Naive thymus-derived CD8-positive, alpha-beta T cell (primary cell): ENCODE results near the gene KAZN. TPM values are rescaled to one million over a fixed set of nuclear protein-coding genes. Genes with fewer than 3 reads are reported as not detected.

Source experiments
- ATAC-seq, 2 donors: fragments of 150-1000 bp; cut with Tn5 transposase in 1 of 2; sonication (Bioruptor Pico), chemical (Tn5 transposase) in 1 of 2; 1 replicate in 1 of 2; 2 replicates in 1 of 2; pipeline ENCODE4 v1.10.0; 2021; ENCODE audit warnings: mild to moderate bottlenecking in 2 of 2, moderate library complexity in 2 of 2
- POLR2A ChIA-PET: fragments of 350-600 bp; sonication (Branson Sonifier 250); formaldehyde crosslinking; loops from one replicate; lab custom pipeline; 2021; ENCODE audit warnings: antibody characterized with exemption; lab: Charles Lee
- DNase-seq, 10 donors: peaks; one replicate each; pipeline versions ENCODE4 v3.0.0 to v3.0.0-alpha.2; 2020 to 2022
- H3K27ac Mint-ChIP-seq, 10 donors: one replicate each; pipeline ENCODE4 v1.8.0; 2020 to 2022; ENCODE audit warnings: mild to moderate bottlenecking in 10 of 10, mixed read lengths in 10 of 10, moderate library complexity in 4 of 10, inconsistent platforms in 1 of 10
- H3K27me3 Mint-ChIP-seq, 5 donors: one replicate each; pipeline ENCODE4 v1.8.0; 2021 to 2022; ENCODE audit warnings: mixed read lengths in 5 of 5
- H3K36me3 Mint-ChIP-seq, 3 donors: one replicate each; pipeline ENCODE4 v1.8.0; 2020 to 2022; ENCODE audit warnings: mixed read lengths in 3 of 3, mild to moderate bottlenecking in 2 of 3, inconsistent platforms in 1 of 3
- H3K4me1 Mint-ChIP-seq, 4 donors: one replicate each; pipeline ENCODE4 v1.8.0; 2021 to 2022; ENCODE audit warnings: mixed read lengths in 4 of 4
- H3K4me3 Mint-ChIP-seq, 10 donors: one replicate each; pipeline ENCODE4 v1.8.0; 2020 to 2022; ENCODE audit warnings: mild to moderate bottlenecking in 10 of 10, mixed read lengths in 10 of 10, moderate library complexity in 6 of 10, inconsistent platforms in 1 of 10
- H3K9me3 Mint-ChIP-seq, 9 donors: one replicate each; pipeline ENCODE4 v1.8.0; 2020 to 2022; ENCODE audit warnings: mixed read lengths in 9 of 9, mild to moderate bottlenecking in 3 of 9, inconsistent platforms in 1 of 9, moderate library complexity in 1 of 9
- polyA plus RNA-seq, 3 donors: library from polyadenylated mRNA; unstranded; fragments of 300-500 nt; fragmentation: Illumina TruSeq; gene quantifications; one replicate each; pipeline ENCODE4 v1.2.3, GENCODE V29; 2021
- total RNA-seq, 8 experiments: library from RNA in 2 of 8; stranded (reverse) in 2 of 8; gene quantifications; one replicate each; pipeline ENCODE4 v1.2.3 and lab custom pipeline; 2021 to 2026

Gene KAZN
- total and polyA plus RNA-seq, 5 experiments from 2014 or later, result 0.02 to 0.63 (median 0.12) TPM; not detected in 1

DNA sequence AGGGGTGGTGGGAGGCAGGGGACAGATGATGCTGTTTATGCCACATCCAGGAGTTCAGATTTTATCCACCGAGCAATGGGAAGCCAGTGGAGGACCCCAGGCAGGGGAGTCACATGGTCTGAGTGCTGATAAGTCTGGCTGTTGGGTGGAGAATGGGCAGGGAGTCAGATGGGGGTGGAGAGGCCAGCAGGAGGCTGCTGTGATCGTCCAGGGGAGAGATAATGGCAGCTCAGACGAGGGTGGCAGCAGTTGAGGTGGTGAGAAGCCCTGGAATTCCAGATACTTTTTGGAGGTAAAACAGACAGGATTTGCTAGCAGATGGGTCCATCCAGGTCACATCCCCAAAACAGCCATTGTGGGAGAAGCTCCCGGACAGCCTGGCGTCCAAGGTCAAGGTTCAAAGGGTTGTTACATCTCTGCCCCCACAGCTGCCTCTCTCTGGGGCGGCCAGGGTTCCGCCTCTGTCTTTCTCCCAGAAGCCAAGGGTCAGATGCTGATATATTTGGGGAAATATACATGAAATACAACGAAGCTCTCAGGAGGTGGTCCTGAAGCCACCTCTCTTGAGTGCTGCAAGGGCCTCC lies 303.0 kb downstream of the KAZN start:
- DNase-seq, result no peak
- Mint-ChIP-seq H3K4me1 (peaks cover 0 to 1% (median 0%) of the 10 kb centered on the region in 4 donors), H3K27me3 (peaks cover 3 to 39% (median 21%) of the 10 kb centered on the region in 5 donors), H3K27ac (no peak overlapping the region), H3K36me3 (no peaks in the 10 kb centered on the region), H3K9me3 (no peaks in the 10 kb centered on the region), H3K4me3 (no peak overlapping the region)
- POLR2A ChIA-PET, result no interaction called here
- no peak for ATAC-seq

- DNase-seq (no peak), ATAC-seq (no peak)
- H3K4me1 Mint-ChIP-seq, result no peaks in the 10 kb centered on the region
- POLR2A ChIA-PET, result no interaction called here
- H3K9me3 Mint-ChIP-seq, result no peaks in the 10 kb centered on the region
- H3K4me3 Mint-ChIP-seq, result no peak overlapping the region
- peaks cover 3 to 27% (median 13%) of the 10 kb centered on the region in 5 donors for H3K27me3 Mint-ChIP-seq
- no peak overlapping the region for H3K27ac Mint-ChIP-seq
- no peaks in the 10 kb centered on the region for H3K36me3 Mint-ChIP-seq
These were observed 305.4 kb downstream of the KAZN start for GRCh38 chr1:14903922-14904321.

GRCh38 chr1:14906665-14907064 lies 308.2 kb downstream of the KAZN start:
- H3K27ac Mint-ChIP-seq, result no peak overlapping the region
- H3K9me3 Mint-ChIP-seq, result no peaks in the 10 kb centered on the region
- POLR2A ChIA-PET, result no interaction called here
- H3K4me1 Mint-ChIP-seq, result no peaks in the 10 kb centered on the region
- no peak for DNase-seq
- no peak for ATAC-seq
- H3K27me3 Mint-ChIP-seq, result peaks cover 0 to 5% (median 0%) of the 10 kb centered on the region in 5 donors
- H3K4me3 Mint-ChIP-seq, result no peak overlapping the region
- no peaks in the 10 kb centered on the region for H3K36me3 Mint-ChIP-seq

GRCh38 chr1:14907416-14907815 lies 308.9 kb downstream of the KAZN start:
- H3K27me3 Mint-ChIP-seq, result peaks cover 0 to 3% (median 0%) of the 10 kb centered on the region in 5 donors
- POLR2A ChIA-PET, result no interaction called here
- no peaks in the 10 kb centered on the region for H3K4me1 Mint-ChIP-seq
- DNase-seq (no peak), ATAC-seq (no peak)
- H3K4me3 Mint-ChIP-seq, result no peak overlapping the region
- H3K36me3 Mint-ChIP-seq, result no peaks in the 10 kb centered on the region
- no peaks in the 10 kb centered on the region for H3K9me3 Mint-ChIP-seq
- H3K27ac Mint-ChIP-seq, result no peak overlapping the region

GRCh38 chr1:14909273-14909672 lies 310.8 kb downstream of the KAZN start:
- H3K27me3 Mint-ChIP-seq, result peaks cover 0 to 3% (median 0%) of the 10 kb centered on the region in 5 donors
- no peak overlapping the region for H3K4me3 Mint-ChIP-seq
- POLR2A ChIA-PET, result no interaction called here
- ATAC-seq (no peak), DNase-seq (no peak)
- no peaks in the 10 kb centered on the region for H3K9me3 Mint-ChIP-seq
- no peak overlapping the region for H3K27ac Mint-ChIP-seq
- H3K4me1 Mint-ChIP-seq, result no peaks in the 10 kb centered on the region
- H3K36me3 Mint-ChIP-seq, result no peaks in the 10 kb centered on the region

GRCh38 chr1:14909920-14910460 lies 311.5 kb downstream of the KAZN start:
- Mint-ChIP-seq H3K36me3 (no peaks in the 10 kb centered on the region), H3K27me3 (peaks cover 0 to 3% (median 0%) of the 10 kb centered on the region in 5 donors), H3K27ac (no peak overlapping the region), H3K4me1 (no peaks in the 10 kb centered on the region), H3K9me3 (no peaks in the 10 kb centered on the region), H3K4me3 (no peak overlapping the region)
- ATAC-seq (no peak), DNase-seq (no peak)
- POLR2A ChIA-PET, result no interaction called here

- ATAC-seq, result no peak
- Mint-ChIP-seq H3K4me3 (no peak overlapping the region), H3K4me1 (no peaks in the 10 kb centered on the region), H3K36me3 (no peaks in the 10 kb centered on the region), H3K9me3 (no peaks in the 10 kb centered on the region), H3K27ac (peak overlapping the region in 1 of 10 donors; percentile 30), H3K27me3 (peaks cover 0 to 3% (median 0%) of the 10 kb centered on the region in 5 donors)
- DNase-seq, result no peak
- POLR2A ChIA-PET, result no interaction called here
These were observed 312.7 kb downstream of the KAZN start for GRCh38 chr1:14910984-14911721.

GRCh38 chr1:14912839-14913481 lies 314.5 kb downstream of the KAZN start:
- no peaks in the 10 kb centered on the region for H3K9me3 Mint-ChIP-seq
- H3K4me3 Mint-ChIP-seq, result no peak overlapping the region
- POLR2A ChIA-PET, result no interaction called here
- peaks cover 0 to 5% (median 0%) of the 10 kb centered on the region in 5 donors for H3K27me3 Mint-ChIP-seq
- no peak overlapping the region for H3K27ac Mint-ChIP-seq
- ATAC-seq, result no peak
- H3K36me3 Mint-ChIP-seq, result no peaks in the 10 kb centered on the region
- H3K4me1 Mint-ChIP-seq, result no peaks in the 10 kb centered on the region
- no peak for DNase-seq

GRCh38 chr1:14913482-14914177 lies 315.1 kb downstream of the KAZN start:
- no peaks in the 10 kb centered on the region for H3K4me1 Mint-ChIP-seq
- no peak overlapping the region for H3K4me3 Mint-ChIP-seq
- peaks cover 0 to 6% (median under 1%) of the 10 kb centered on the region in 5 donors for H3K27me3 Mint-ChIP-seq
- POLR2A ChIA-PET, result no interaction called here
- H3K36me3 Mint-ChIP-seq, result no peaks in the 10 kb centered on the region
- no peaks in the 10 kb centered on the region for H3K9me3 Mint-ChIP-seq
- DNase-seq, result no peak
- H3K27ac Mint-ChIP-seq, result no peak overlapping the region
- no peak for ATAC-seq

- no peaks in the 10 kb centered on the region for H3K9me3 Mint-ChIP-seq
- ATAC-seq (no peak), DNase-seq (no peak)
- no peaks in the 10 kb centered on the region for H3K36me3 Mint-ChIP-seq
- no peak overlapping the region for H3K4me3 Mint-ChIP-seq
- POLR2A ChIA-PET, result no interaction called here
- H3K27ac Mint-ChIP-seq, result no peak overlapping the region
- no peaks in the 10 kb centered on the region for H3K4me1 Mint-ChIP-seq
- peaks cover 0 to 9% (median 4%) of the 10 kb centered on the region in 5 donors for H3K27me3 Mint-ChIP-seq
These were observed 316.0 kb downstream of the KAZN start for GRCh38 chr1:14914351-14914988.

DNA sequence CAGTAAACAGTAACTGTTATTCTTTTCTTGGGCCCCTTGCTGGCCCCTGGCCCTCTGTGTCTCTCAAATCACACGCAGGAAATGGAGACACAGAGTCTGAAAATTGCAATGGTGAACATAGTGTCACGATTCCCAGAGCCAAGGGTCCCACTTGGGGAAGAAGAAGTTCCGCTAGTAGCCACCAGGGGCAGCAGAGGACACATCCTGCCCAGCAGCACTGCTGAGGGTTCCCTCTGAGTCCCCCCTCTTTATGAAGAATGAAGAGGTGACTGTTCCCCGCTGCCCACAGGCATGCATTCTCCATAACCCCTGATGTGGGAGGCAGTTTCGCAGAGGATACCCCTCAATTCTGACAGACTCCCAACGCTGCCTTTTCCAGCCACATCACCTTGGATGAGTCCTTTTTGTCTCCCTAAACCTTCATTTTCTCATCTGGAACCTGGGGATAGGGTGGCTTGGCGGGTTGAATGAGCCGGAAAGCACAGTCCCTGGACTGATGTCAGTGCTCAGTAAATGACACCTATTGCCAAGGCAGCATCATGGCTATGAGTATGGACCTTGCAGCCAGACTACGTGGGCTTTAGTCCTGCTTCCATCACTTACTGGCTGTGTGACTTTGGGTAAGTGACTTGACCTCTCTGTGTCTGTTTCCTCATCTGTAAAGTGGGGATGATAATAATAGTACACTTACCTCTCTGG lies 317.0 kb downstream of the KAZN start:
- peak in 8 of 10 donors; percentile 8 to 37 (median 20) for DNase-seq
- ATAC-seq, result peak in 1 of 2 donors; percentile 33
- Mint-ChIP-seq H3K36me3 (no peaks in the 10 kb centered on the region), H3K27ac (no peak overlapping the region), H3K4me3 (no peak overlapping the region), H3K4me1 (no peaks in the 10 kb centered on the region), H3K27me3 (peaks cover 0 to 9% (median 7%) of the 10 kb centered on the region in 5 donors), H3K9me3 (no peaks in the 10 kb centered on the region)
- POLR2A ChIA-PET, result no interaction called here

- ATAC-seq (no peak), DNase-seq (no peak)
- Mint-ChIP-seq H3K9me3 (peaks cover 0 to 2% (median 0%) of the 10 kb centered on the region in 9 donors), H3K36me3 (no peaks in the 10 kb centered on the region), H3K4me3 (no peak overlapping the region), H3K27me3 (peaks cover 3 to 34% (median 18%) of the 10 kb centered on the region in 5 donors), H3K27ac (no peak overlapping the region), H3K4me1 (peaks cover 0 to 8% (median 2%) of the 10 kb centered on the region in 4 donors)
- POLR2A ChIA-PET, result no interaction called here
These were observed 320.8 kb downstream of the KAZN start for GRCh38 chr1:14919289-14919688.
